MM.1S (cell line): Measurements from ENCODE around the gene GBA2.
A peak's percentile ranks its signal among the peaks of the same experiment; 100 is the strongest.

Source experiments
- DNase-seq: peaks from one replicate; pipeline ENCODE4 v3.0.0-alpha.2; 2015
- H2AFZ ChIP-seq: fragments of 300-600 bp; sonication (generic); 2 replicates; pipeline ENCODE4 v1.6.0; 2016; ENCODE audit warnings: antibody characterized with exemption, low read length
- H3F3A ChIP-seq: fragments of 300-600 bp; sonication (generic); 2 replicates; pipeline ENCODE4 v1.6.1; 2016; ENCODE audit warnings: mild to moderate bottlenecking, antibody characterized with exemption, low read length, moderate library complexity, mixed read lengths; ENCODE audit not compliant: insufficient read depth
- H3K27ac ChIP-seq: fragments of 300-600 bp; sonication (generic); 2 replicates; pipeline ENCODE4 v1.5.1; 2016; ENCODE audit warnings: mild to moderate bottlenecking, low read length
- H3K27me3 ChIP-seq: fragments of 300-600 bp; sonication (generic); replicated peaks from 2 replicates; pipeline ENCODE4 v1.6.0; 2016; ENCODE audit warnings: low read length; ENCODE audit not compliant: insufficient read depth
- H3K36me3 ChIP-seq: fragments of 300-600 bp; sonication (generic); replicated peaks from 2 replicates; pipeline ENCODE4 v1.6.1; 2016; ENCODE audit warnings: mild to moderate bottlenecking, low read length, mixed read lengths; ENCODE audit not compliant: insufficient read depth
- H3K4me1 ChIP-seq: fragments of 300-600 bp; sonication (generic); 2 replicates; pipeline ENCODE4 v1.6.1; 2016; ENCODE audit warnings: low read length, mixed read lengths
- H3K4me2 ChIP-seq: fragments of 300-600 bp; sonication (generic); 2 replicates; pipeline ENCODE4 v1.6.0; 2016; ENCODE audit warnings: low read depth, low read length
- H3K4me3 ChIP-seq: fragments of 300-600 bp; sonication (generic); 2 replicates; pipeline ENCODE4 v1.5.1; 2016; ENCODE audit warnings: low read length, mixed read lengths
- H3K79me2 ChIP-seq: fragments of 300-600 bp; sonication (generic); 2 replicates; pipeline ENCODE4 v1.6.1; 2016; ENCODE audit warnings: mixed run types, low read length, mixed read lengths
- H3K9ac ChIP-seq: fragments of 300-600 bp; sonication (generic); 2 replicates; pipeline ENCODE4 v1.6.1; 2016; ENCODE audit warnings: low read length, mixed read lengths
- H3K9me2 ChIP-seq: fragments of 300-600 bp; sonication (generic); replicated peaks from 2 replicates; pipeline ENCODE4 v1.6.1; 2016; ENCODE audit warnings: mild to moderate bottlenecking, low read length, mixed read lengths; ENCODE audit not compliant: insufficient read depth
- H3K9me3 ChIP-seq: fragments of 300-600 bp; sonication (generic); replicated peaks from 2 replicates; pipeline ENCODE4 v1.6.1; 2016; ENCODE audit warnings: mild to moderate bottlenecking, low read length, mixed read lengths; ENCODE audit not compliant: insufficient read depth
- H4K20me1 ChIP-seq: fragments of 300-600 bp; sonication (generic); 2 replicates; pipeline ENCODE4 v1.6.1; 2016; ENCODE audit warnings: mild to moderate bottlenecking, low read length, moderate library complexity, mixed read lengths; ENCODE audit not compliant: insufficient read depth
- CTCF ChIP-seq: fragments of 300-600 bp; sonication (generic); IDR thresholded peaks from 2 replicates; pipeline ENCODE4 v1.5.1; 2016; ENCODE audit warnings: antibody characterized with exemption, low read length, mixed read lengths
- EZH2 ChIP-seq: fragments of 300-600 bp; sonication (generic); optimal IDR thresholded peaks from 2 replicates; pipeline ENCODE3; 2017; ENCODE audit warnings: low read depth, mild to moderate bottlenecking, antibody characterized with exemption, low read length, mixed read lengths
- EZH2phosphoT487 ChIP-seq: fragments of 300-600 bp; sonication (generic); IDR thresholded peaks from 2 replicates; pipeline ENCODE4 v1.6.1; 2018; ENCODE audit warnings: antibody characterized with exemption, low read length

GBA2 gene

GRCh38 chr9:35745569-35745968 lies 3.5 kb downstream of the GBA2 start:
- no peak overlapping the region for H2AFZ ChIP-seq
- no peak for DNase-seq
- H4K20me1 ChIP-seq = peaks cover 11% of the 10 kb centered on the region
- peaks cover 14% of the 10 kb centered on the region for H3F3A ChIP-seq
- no peak overlapping the region for H3K27ac ChIP-seq
- peak overlapping the region; percentile 97; the same call in 1 of the 2 replicates for H3K4me2 ChIP-seq
- H3K9me2 ChIP-seq = no peaks in the 10 kb centered on the region
- peaks cover 20% of the 10 kb centered on the region for H3K4me1 ChIP-seq
- H3K9me3 ChIP-seq = no peaks in the 10 kb centered on the region
- H3K4me3 ChIP-seq = no peak overlapping the region
- H3K36me3 ChIP-seq = no peaks in the 10 kb centered on the region
- TF ChIP-seq EZH2 (no peak), EZH2phosphoT487 (no peak), CTCF (no peak)
- peaks cover 76% of the 10 kb centered on the region for H3K79me2 ChIP-seq
- H3K27me3 ChIP-seq = no peaks in the 10 kb centered on the region
- no peak overlapping the region for H3K9ac ChIP-seq

- H3K9me3 ChIP-seq = no peaks in the 10 kb centered on the region
- H3K9ac ChIP-seq = no peak overlapping the region
- H3K9me2 ChIP-seq = no peaks in the 10 kb centered on the region
- no peak overlapping the region for H3K4me3 ChIP-seq
- H2AFZ ChIP-seq = no peak overlapping the region
- no peak overlapping the region for H3K4me2 ChIP-seq
- H3K27me3 ChIP-seq = no peaks in the 10 kb centered on the region
- H3K36me3 ChIP-seq = no peaks in the 10 kb centered on the region
- no peak for DNase-seq
- H3F3A ChIP-seq = 0 out of 2 replicates have a peak, but pooled peaks cover 5% of the 10 kb centered on the region
- peaks cover 14% of the 10 kb centered on the region for H3K4me1 ChIP-seq
- peaks cover 11% of the 10 kb centered on the region for H4K20me1 ChIP-seq
- H3K27ac ChIP-seq = no peak overlapping the region
- TF ChIP-seq CTCF (no peak), EZH2 (no peak), EZH2phosphoT487 (no peak)
- H3K79me2 ChIP-seq = peaks cover 63% of the 10 kb centered on the region
Measured at GRCh38 chr9:35743880-35744518, 5.0 kb downstream of the GBA2 start.

GRCh38 chr9:35743452-35743851 lies 5.6 kb downstream of the GBA2 start:
- H3K4me2 ChIP-seq = no peak overlapping the region
- no peaks in the 10 kb centered on the region for H3K36me3 ChIP-seq
- no peak for TF ChIP-seq EZH2
- no peak for TF ChIP-seq EZH2phosphoT487
- no peak for TF ChIP-seq CTCF
- no peak for DNase-seq
- peaks cover 60% of the 10 kb centered on the region for H3K79me2 ChIP-seq
- H3K27me3 ChIP-seq = no peaks in the 10 kb centered on the region
- 0 out of 2 replicates have a peak, but pooled peaks cover 2% of the 10 kb centered on the region for H3F3A ChIP-seq
- H3K4me3 ChIP-seq = no peak overlapping the region
- H3K9me2 ChIP-seq = no peaks in the 10 kb centered on the region
- peaks cover 14% of the 10 kb centered on the region for H3K4me1 ChIP-seq
- H3K9ac ChIP-seq = no peak overlapping the region
- H3K9me3 ChIP-seq = no peaks in the 10 kb centered on the region
- H2AFZ ChIP-seq = no peak overlapping the region
- H3K27ac ChIP-seq = no peak overlapping the region
- H4K20me1 ChIP-seq = peaks cover 11% of the 10 kb centered on the region
